Kidney (tissue), 14 donors: Measurements from ENCODE around the gene CCDC85A. TPM values are rescaled to one million over a fixed set of nuclear protein-coding genes. Genes with fewer than 3 reads are reported as not detected.
A peak's percentile ranks its signal among the peaks of the same experiment; 100 is the strongest.

Source experiments
- DNase-seq, 5 donors: peaks; one replicate each; pipeline ENCODE4 v3.0.0-alpha.2; 2013 to 2020
- FAIRE-seq: peaks from 2 replicates; lab custom pipeline; 2012; peaks lifted over from hg19 to GRCh38; lab: Jason Lieb, UNC
- H3K27ac ChIP-seq, 2 donors: one replicate each; pipeline ENCODE4 v1.7.0; 2013; ENCODE audit warnings: low read depth in 2 of 2, low read length in 2 of 2, inconsistent platforms in 1 of 2
- H3K27me3 ChIP-seq: one replicate; pipeline ENCODE4 v1.7.1; 2013; ENCODE audit warnings: low read length, inconsistent platforms; ENCODE audit not compliant: control insufficient read depth, insufficient read depth
- H3K36me3 ChIP-seq, 3 donors: one replicate each; pipeline versions ENCODE4 v1.7.0 to v1.7.1; 2013; ENCODE audit warnings: low read length in 3 of 3, control low read depth in 1 of 3, inconsistent platforms in 1 of 3; ENCODE audit not compliant: insufficient read depth in 3 of 3, control insufficient read depth in 2 of 3
- H3K4me1 ChIP-seq, 3 donors: one replicate each; pipeline versions ENCODE4 v1.7.0 to v1.7.1; 2013; ENCODE audit warnings: low read length in 3 of 3, inconsistent platforms in 1 of 3, low read depth in 1 of 3; ENCODE audit not compliant: control insufficient read depth in 2 of 3, insufficient read depth in 2 of 3
- H3K4me3 ChIP-seq, 3 donors: one replicate each; pipeline versions ENCODE4 v1.7.0 to v1.8.1; 2013; ENCODE audit warnings: low read length in 3 of 3, control low read depth in 1 of 3, inconsistent platforms in 1 of 3
- H3K9ac ChIP-seq, 3 donors: one replicate each; pipeline versions ENCODE4 v1.7.0 to v1.7.1; 2013; ENCODE audit warnings: low read length in 3 of 3, control low read depth in 1 of 3, inconsistent platforms in 1 of 3
- H3K9me3 ChIP-seq, 3 donors: one replicate each; pipeline versions ENCODE4 v1.7.0 to v1.7.1; 2013; ENCODE audit warnings: low read length in 3 of 3, control low read depth in 1 of 3, inconsistent platforms in 1 of 3; ENCODE audit not compliant: control insufficient read depth in 2 of 3, insufficient read depth in 1 of 3
- CTCF ChIP-seq: IDR thresholded peaks from 3 replicates; pipeline ENCODE4 v1.5.1; 2012; ENCODE audit warnings: mild to moderate bottlenecking, moderate library complexity, borderline replicate concordance; ENCODE audit not compliant: insufficient read depth; ENCODE audit errors: extremely low read depth
- intact Hi-C: fragments of 100-400 bp; cut with DNase I; formaldehyde crosslinking; loops from one replicate; pipeline ENCODE4 v1.11.1; 2022
- polyA plus RNA-seq: library from polyadenylated mRNA; stranded (reverse); fragments of 350-450 nt; fragmentation: Illumina TruSeq; extraction: RNeasy Lipid Tissue Mini Kit (QIAGEN cat#74804); gene quantifications from one replicate; pipeline ENCODE4 v1.2.3, GENCODE V29; 2014; ENCODE audit warnings: low read depth, low replicate concordance; ENCODE audit not compliant: insufficient read depth
- total RNA-seq: library from RNA; stranded (reverse); fragmentation: NEBNext Ultra II Directional; extraction: Animal tissue kit (Norgen Biotek cat#: 25700); gene quantifications from one replicate; pipeline ENCODE4 v1.2.1, GENCODE V29; 2021
- donor health status: control.
- donor health status: control.
- donor health status: control.
- donor health status: control.
- donor health status: control.
- donor health status: DM: yes; HTN: yes; CAD: no.
- donor health status: Normal renal cell carcinoma (clear cell type).

CCDC85A gene
- total and polyA plus RNA-seq, 2 donors from 2014 or later: 0.65 to 2.1 TPM

GRCh38 chr2:56313500-56313921, 129.7 kb downstream of the CCDC85A start:
- no peaks in the 10 kb centered on the region for H3K4me1 ChIP-seq
- H3K9me3 ChIP-seq: no peaks in the 10 kb centered on the region
- H3K27me3 ChIP-seq: no peaks in the 10 kb centered on the region
- intact Hi-C loops: no loop called here
- DNase-seq (peak in 4 of 5 donors; percentile 26 to 42 (median 33)), FAIRE-seq (no peak)
- H3K9ac ChIP-seq: no peak overlapping the region
- no peak for TF ChIP-seq CTCF
- H3K27ac ChIP-seq: no peak overlapping the region
- H3K36me3 ChIP-seq: no peaks in the 10 kb centered on the region
- H3K4me3 ChIP-seq: no peak overlapping the region

DNA sequence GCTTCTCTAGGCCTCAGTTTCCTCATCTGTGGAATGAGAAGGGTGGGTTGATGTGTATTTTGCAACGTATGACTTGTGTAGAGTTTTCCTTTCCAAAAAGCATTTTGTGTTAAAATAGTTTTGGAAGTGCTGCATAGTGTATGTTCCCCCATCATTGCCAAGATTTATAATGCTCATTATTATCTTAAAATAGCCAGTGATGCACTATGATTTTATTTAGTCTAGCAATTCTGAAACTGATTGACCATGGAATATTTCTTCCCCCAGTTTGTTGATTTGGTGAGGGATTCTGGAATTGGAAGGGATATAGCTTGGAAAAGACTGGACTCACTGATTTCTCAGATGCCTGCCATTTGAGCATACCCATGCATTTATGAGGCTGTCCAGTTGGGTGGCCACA, 130.6 kb downstream of the CCDC85A start:
- no peak for DNase-seq
- no peak for TF ChIP-seq CTCF
- intact Hi-C loops: no loop called here
- FAIRE-seq: no peak
- H3K9me3 ChIP-seq: no peaks in the 10 kb centered on the region
- H3K4me3 ChIP-seq: no peak overlapping the region
- H3K9ac ChIP-seq: no peak overlapping the region
- H3K36me3 ChIP-seq: no peaks in the 10 kb centered on the region
- no peak overlapping the region for H3K27ac ChIP-seq
- H3K27me3 ChIP-seq: no peaks in the 10 kb centered on the region
- no peaks in the 10 kb centered on the region for H3K4me1 ChIP-seq

- Histone ChIP-seq H3K27ac (no peak overlapping the region), H3K9me3 (no peaks in the 10 kb centered on the region), H3K27me3 (no peaks in the 10 kb centered on the region), H3K36me3 (no peaks in the 10 kb centered on the region), H3K9ac (no peak overlapping the region), H3K4me1 (no peaks in the 10 kb centered on the region), H3K4me3 (no peak overlapping the region)
- DNase-seq: no peak
- FAIRE-seq: no peak
- intact Hi-C loops: no loop called here
- no peak for TF ChIP-seq CTCF
Measured at GRCh38 chr2:56314796-56315195, 131.0 kb downstream of the CCDC85A start.

- no peak overlapping the region for H3K27ac ChIP-seq
- no peak for TF ChIP-seq CTCF
- no peak for FAIRE-seq
Measured at GRCh38 chr2:56315376-56315775, 131.6 kb downstream of the CCDC85A start.

More at GRCh38 chr2:56315376-56315775, 131.6 kb downstream of the CCDC85A start:
- no peak for DNase-seq
- no peak overlapping the region for H3K4me3 ChIP-seq
- intact Hi-C loops: no loop called here
- H3K4me1 ChIP-seq: no peaks in the 10 kb centered on the region
- H3K27me3 ChIP-seq: no peaks in the 10 kb centered on the region
- H3K36me3 ChIP-seq: no peaks in the 10 kb centered on the region
- H3K9me3 ChIP-seq: no peaks in the 10 kb centered on the region
- no peak overlapping the region for H3K9ac ChIP-seq
